Fibroblast of skin of right biceps (primary cell): ENCODE measurements around the gene SIKE1.
"Not testable (repeated sequence)": the region's sequence is repeated elsewhere in the genome, so short reads cannot be mapped to it uniquely, and the experiment has no call there.

Experiments
- DNase-seq: peaks from one replicate; pipeline ENCODE4 v3.0.0-alpha.2; 2013

SIKE1 gene

GRCh38 chr1:114755006-114755931, 25.2 kb downstream of the SIKE1 start:
- peak; percentile 21 for DNase-seq

GRCh38 chr1:114753702-114754101, 26.8 kb downstream of the SIKE1 start:
- not testable (repeated sequence) for DNase-seq

GRCh38 chr1:114753143-114753542, 27.3 kb downstream of the SIKE1 start:
- no peak for DNase-seq

GRCh38 chr1:114750780-114751179, 29.7 kb downstream of the SIKE1 start:
- DNase-seq, result no peak

GRCh38 chr1:114749835-114750234, 30.6 kb downstream of the SIKE1 start:
- no peak for DNase-seq

GRCh38 chr1:114746450-114747121, 33.9 kb downstream of the SIKE1 start:
- no peak for DNase-seq

GRCh38 chr1:114745291-114745690, 35.2 kb downstream of the SIKE1 start:
- peak; percentile 51 for DNase-seq

- no peak for DNase-seq
Observed at GRCh38 chr1:114741963-114742746, 38.3 kb downstream of the SIKE1 start.

- no peak for DNase-seq
Observed at GRCh38 chr1:114740331-114740730, 40.2 kb downstream of the SIKE1 start.

GRCh38 chr1:114737314-114737849, 43.1 kb downstream of the SIKE1 start:
- no peak for DNase-seq

- DNase-seq, result no peak
Observed at GRCh38 chr1:114735479-114735878, 45.0 kb downstream of the SIKE1 start.

- no peak for DNase-seq
Observed at GRCh38 chr1:114729782-114730181, 50.7 kb downstream of the SIKE1 start.

- no peak for DNase-seq
Observed at GRCh38 chr1:114728553-114728952, 51.9 kb downstream of the SIKE1 start.

- no peak for DNase-seq
Observed at GRCh38 chr1:114725230-114725629, 55.3 kb downstream of the SIKE1 start.

GRCh38 chr1:114723915-114724314, 56.6 kb downstream of the SIKE1 start:
- no peak for DNase-seq

- DNase-seq, result no peak
Observed at GRCh38 chr1:114723457-114723856, 57.0 kb downstream of the SIKE1 start.

GRCh38 chr1:114720492-114720891, 60.0 kb downstream of the SIKE1 start:
- no peak for DNase-seq
